Measurements from ENCODE around the gene BACH2. TPM values are rescaled to one million over a fixed set of nuclear protein-coding genes. Genes with fewer than 3 reads are reported as not detected.

The BACH2 gene
- total and polyA plus RNA-seq, 2 of the 8 experiments (the other 6 are each of a cell fraction or from before 2014, with no cell fraction given) = 1.9 to 5.9 TPM

GRCh38 chr6:90319979-90320685 lies 23.5 kb upstream of the BACH2 start (continued):
- no peak for TF ChIP-seq CTCF (IDR thresholded peaks at IDR 0.05; ENCODE audit: control extremely low read depth in 1 of 3, insufficient read depth in 1 of 3, low read depth in 1 of 3, low read length in 3 of 3)
- TF ChIP-seq KDM5A (IDR thresholded peaks at IDR 0.05; ENCODE audit: low read length) = no peak
- no peak for TF ChIP-seq CREB1 (IDR thresholded peaks at IDR 0.05)
- TF ChIP-seq ATF2 (IDR thresholded peaks at IDR 0.05; ENCODE audit: low read length) = no peak
- TF ChIP-seq CBX5 (IDR thresholded peaks at IDR 0.05; ENCODE audit: low read depth, low read length) = no peak
